ENCODE measurements around the gene RUNX1. TPM values are rescaled to one million over a fixed set of nuclear protein-coding genes. Genes with fewer than 3 reads are reported as not detected.

Gene RUNX1
- polyA plus RNA-seq, 1 of the 3 experiments (the other 2 are of a cell fraction), result 17.1 TPM

GRCh38 chr21:34887725-34888568, 161.2 kb downstream of the RUNX1 start:
- CTCF ChIA-PET, result interaction anchor here (1.1 to 4.7 kb wide), 7 partner anchors 10 to 1141 kb away, joined by 3 to 15 read pairs (median 7); no protein-coding TSS in a partner anchor
- Histone ChIP-seq H3K36me3 (replicated peaks in 1 of 2; ENCODE audit: control insufficient read depth in 1 of 2, insufficient read depth in 2 of 2, low read length in 1 of 2) (peaks cover 0 to 10% of the 10 kb centered on the region in 2 experiments), H3K9ac (peak overlapping the region; percentile 92), H2AFZ (ENCODE audit: low read depth) (no peak overlapping the region), H3K27me3 (ENCODE audit: insufficient read depth) (no peaks in the 10 kb centered on the region), H3K4me1 (ENCODE audit: control insufficient read depth in 1 of 2, insufficient read depth in 2 of 2, low read depth in 1 of 2, low read length in 1 of 2) (peaks cover 0 to 7% of the 10 kb centered on the region in 2 experiments; a peak in 2 of 4 replicates), H3K4me3 (ENCODE audit: low read depth in 2 of 2, low read length in 1 of 2) (peak overlapping the region; percentile 81), H3K4me2 (peak overlapping the region; percentile 86), H3K9me3 (no peaks in the 10 kb centered on the region), H3F3A (replicated peaks; ENCODE audit: insufficient read depth) (peaks cover 21% of the 10 kb centered on the region), H4K20me1 (ENCODE audit: insufficient read depth) (peaks cover 21% of the 10 kb centered on the region), H3K79me2 (ENCODE audit: insufficient read depth) (peaks cover 62% of the 10 kb centered on the region), H3K27ac (ENCODE audit: low read depth in 2 of 2, low read length in 1 of 2) (peak overlapping the region; percentile 86 to 95), H3K9me2 (no peaks in the 10 kb centered on the region)
- DNase-seq, result peak; percentile 63
- 1% methylated on average over 31 of the region's 40 CpGs for WGBS (ENCODE audit: low lambda C conversion rate)
- POLR2A ChIA-PET, result no interaction called here
- no peak for TF ChIP-seq MEF2A (IDR thresholded peaks at IDR 0.05; ENCODE audit: borderline replicate concordance, low read depth)
- no peak for TF ChIP-seq TEAD4 (IDR thresholded peaks at IDR 0.05; ENCODE audit: borderline replicate concordance, insufficient read depth)
- TF ChIP-seq SMC3 (IDR thresholded peaks at IDR 0.05; ENCODE audit: low read depth, low read length), result no peak
- TF ChIP-seq FOXJ3 (CRISPR knock-in tag; IDR thresholded peaks at IDR 0.05), result no peak
- TF ChIP-seq, protein P1, sequence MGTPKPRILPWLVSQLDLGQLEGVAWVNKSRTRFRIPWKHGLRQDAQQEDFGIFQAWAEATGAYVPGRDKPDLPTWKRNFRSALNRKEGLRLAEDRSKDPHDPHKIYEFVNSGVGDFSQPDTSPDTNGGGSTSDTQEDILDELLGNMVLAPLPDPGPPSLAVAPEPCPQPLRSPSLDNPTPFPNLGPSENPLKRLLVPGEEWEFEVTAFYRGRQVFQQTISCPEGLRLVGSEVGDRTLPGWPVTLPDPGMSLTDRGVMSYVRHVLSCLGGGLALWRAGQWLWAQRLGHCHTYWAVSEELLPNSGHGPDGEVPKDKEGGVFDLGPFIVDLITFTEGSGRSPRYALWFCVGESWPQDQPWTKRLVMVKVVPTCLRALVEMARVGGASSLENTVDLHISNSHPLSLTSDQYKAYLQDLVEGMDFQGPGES (IDR thresholded peaks at IDR 0.05; ENCODE audit: low read depth, low read length), result no peak
- no peak; the same call in 1 of the 2 replicates for TF ChIP-seq POLR2AphosphoS5 (IDR thresholded peaks at IDR 0.05; ENCODE audit: low read depth, low read length)
- TF ChIP-seq TCF12 (IDR thresholded peaks at IDR 0.05), result peak; percentile 47
- TF ChIP-seq PBX3 (IDR thresholded peaks at IDR 0.05), result peak; percentile 22; the same call in 1 of the 2 replicates
- no peak for TF ChIP-seq GABPA (IDR thresholded peaks at IDR 0.05; ENCODE audit: low read depth)
- no peak for TF ChIP-seq FOXM1 (IDR thresholded peaks at IDR 0.05; ENCODE audit: low read depth)
- TF ChIP-seq EP300 (IDR thresholded peaks at IDR 0.05; ENCODE audit: borderline replicate concordance in 1 of 2, low read depth in 1 of 2, low read length in 1 of 2), result no peak
- TF ChIP-seq JUND (IDR thresholded peaks at IDR 0.05), result peak; percentile 59
- TF ChIP-seq RFX5 (IDR thresholded peaks at IDR 0.05; ENCODE audit: low read length), result no peak
- TF ChIP-seq EZH2phosphoT487 (IDR thresholded peaks at IDR 0.05; ENCODE audit: borderline replicate concordance, low read depth), result no peak
- no peak for TF ChIP-seq RAD21 (IDR thresholded peaks at IDR 0.05; ENCODE audit: low read length)
- TF ChIP-seq, protein P2, sequence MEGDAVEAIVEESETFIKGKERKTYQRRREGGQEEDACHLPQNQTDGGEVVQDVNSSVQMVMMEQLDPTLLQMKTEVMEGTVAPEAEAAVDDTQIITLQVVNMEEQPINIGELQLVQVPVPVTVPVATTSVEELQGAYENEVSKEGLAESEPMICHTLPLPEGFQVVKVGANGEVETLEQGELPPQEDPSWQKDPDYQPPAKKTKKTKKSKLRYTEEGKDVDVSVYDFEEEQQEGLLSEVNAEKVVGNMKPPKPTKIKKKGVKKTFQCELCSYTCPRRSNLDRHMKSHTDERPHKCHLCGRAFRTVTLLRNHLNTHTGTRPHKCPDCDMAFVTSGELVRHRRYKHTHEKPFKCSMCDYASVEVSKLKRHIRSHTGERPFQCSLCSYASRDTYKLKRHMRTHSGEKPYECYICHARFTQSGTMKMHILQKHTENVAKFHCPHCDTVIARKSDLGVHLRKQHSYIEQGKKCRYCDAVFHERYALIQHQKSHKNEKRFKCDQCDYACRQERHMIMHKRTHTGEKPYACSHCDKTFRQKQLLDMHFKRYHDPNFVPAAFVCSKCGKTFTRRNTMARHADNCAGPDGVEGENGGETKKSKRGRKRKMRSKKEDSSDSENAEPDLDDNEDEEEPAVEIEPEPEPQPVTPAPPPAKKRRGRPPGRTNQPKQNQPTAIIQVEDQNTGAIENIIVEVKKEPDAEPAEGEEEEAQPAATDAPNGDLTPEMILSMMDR (IDR thresholded peaks at IDR 0.05), result no peak
- TF ChIP-seq NRF1 (IDR thresholded peaks at IDR 0.05; ENCODE audit: low read depth, low read length), result no peak
- no peak for TF ChIP-seq RXRA (IDR thresholded peaks at IDR 0.05; ENCODE audit: borderline replicate concordance, low read depth)
- peak; percentile 9; the same call in 1 of the 2 replicates for TF ChIP-seq ELF1 (IDR thresholded peaks at IDR 0.05)
- TF ChIP-seq SIN3A (IDR thresholded peaks at IDR 0.05; ENCODE audit: borderline replicate concordance, low read depth, low read length), result peak; percentile 86; the same call in 1 of the 2 replicates
- TF ChIP-seq, protein P3, sequence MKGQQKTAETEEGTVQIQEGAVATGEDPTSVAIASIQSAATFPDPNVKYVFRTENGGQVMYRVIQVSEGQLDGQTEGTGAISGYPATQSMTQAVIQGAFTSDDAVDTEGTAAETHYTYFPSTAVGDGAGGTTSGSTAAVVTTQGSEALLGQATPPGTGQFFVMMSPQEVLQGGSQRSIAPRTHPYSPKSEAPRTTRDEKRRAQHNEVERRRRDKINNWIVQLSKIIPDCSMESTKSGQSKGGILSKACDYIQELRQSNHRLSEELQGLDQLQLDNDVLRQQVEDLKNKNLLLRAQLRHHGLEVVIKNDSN (IDR thresholded peaks at IDR 0.05; ENCODE audit: borderline replicate concordance, low read depth), result no peak
- no peak for TF ChIP-seq REST (IDR thresholded peaks at IDR 0.05; ENCODE audit: low read depth, low read length)
- TF ChIP-seq, protein P4, sequence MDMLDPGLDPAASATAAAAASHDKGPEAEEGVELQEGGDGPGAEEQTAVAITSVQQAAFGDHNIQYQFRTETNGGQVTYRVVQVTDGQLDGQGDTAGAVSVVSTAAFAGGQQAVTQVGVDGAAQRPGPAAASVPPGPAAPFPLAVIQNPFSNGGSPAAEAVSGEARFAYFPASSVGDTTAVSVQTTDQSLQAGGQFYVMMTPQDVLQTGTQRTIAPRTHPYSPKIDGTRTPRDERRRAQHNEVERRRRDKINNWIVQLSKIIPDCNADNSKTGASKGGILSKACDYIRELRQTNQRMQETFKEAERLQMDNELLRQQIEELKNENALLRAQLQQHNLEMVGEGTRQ (IDR thresholded peaks at IDR 0.05; ENCODE audit: borderline replicate concordance, low read depth, low read length), result no peak
- no peak for TF ChIP-seq MXI1 (IDR thresholded peaks at IDR 0.05; ENCODE audit: low read depth, low read length)
